SH-SY5Y (cell line): Measurements from ENCODE around the gene CHPF2.

ENCODE experiments used
- GATA2 ChIP-seq: IDR thresholded peaks from 2 replicates; pipeline ENCODE4 v1.6.1; 2011; ENCODE audit warnings: mild to moderate bottlenecking, low read depth, low read length
- GATA3 ChIP-seq: IDR thresholded peaks from 2 replicates; pipeline ENCODE4 v1.6.1; 2011; ENCODE audit warnings: low read depth, mild to moderate bottlenecking, low read length, moderate library complexity

DNA sequence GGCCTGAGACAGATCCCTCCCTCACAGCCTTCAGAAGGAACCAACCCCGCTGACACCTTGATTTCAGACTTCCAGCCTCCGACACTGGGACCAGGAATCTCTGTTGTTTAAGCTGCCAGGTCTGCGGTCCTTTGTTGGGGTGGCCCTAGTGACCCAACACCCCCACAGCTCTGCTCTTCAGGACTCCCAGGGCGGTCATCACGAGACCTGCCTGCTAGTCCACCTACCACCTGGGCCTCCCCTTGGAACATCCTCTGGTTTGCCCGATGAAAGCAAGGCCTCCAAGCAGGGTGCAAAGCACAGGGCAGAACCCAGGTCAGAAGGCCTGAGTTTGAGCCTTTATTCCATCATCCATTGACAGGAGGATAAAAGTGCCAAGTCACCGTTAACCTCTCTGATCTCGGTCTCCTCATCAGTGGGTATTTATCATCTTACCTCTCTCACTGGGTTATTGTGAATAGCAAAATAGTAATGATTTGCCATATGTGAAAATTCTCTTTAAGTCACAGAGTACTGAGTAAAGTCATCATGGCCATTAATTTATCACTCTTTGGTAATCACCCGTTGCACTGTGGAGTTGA is 33.2 kb downstream of the CHPF2 start:
- TF ChIP-seq GATA2 (no peak), GATA3 (no peak)
